SK-N-SH treated with all-trans-retinoic acid at 6 μM for 48 hours (cell line): ENCODE data around the gene CPVL.

Source experiments
- OSR1 ChIP-seq: fragments of 250-450 bp; sonication (Bioruptor Pico); IDR thresholded peaks from 2 replicates; pipeline ENCODE4 v1.8.0; 2022; ENCODE audit warnings: moderate library complexity, mild to moderate bottlenecking, inconsistent platforms
- RARB ChIP-seq: fragments of 250-450 bp; sonication (Bioruptor Pico); IDR thresholded peaks from 2 replicates; pipeline ENCODE4 v1.8.0; 2021; ENCODE audit warnings: mild to moderate bottlenecking, moderate library complexity
- SNAI2 ChIP-seq: fragments of 250-450 bp; sonication (Bioruptor Pico); IDR thresholded peaks from 2 replicates; pipeline ENCODE4 v1.5.0; 2020; ENCODE audit warnings: mild to moderate bottlenecking, moderate library complexity
- ZFP3 ChIP-seq: fragments of 250-450 bp; sonication (Bioruptor Pico); IDR thresholded peaks from 2 replicates; pipeline ENCODE4 v1.5.0; 2020; ENCODE audit warnings: mild to moderate bottlenecking, moderate library complexity
- TF ChIP-seq, protein P1 (sequence below): fragments of 250-450 bp; sonication (Bioruptor Pico); IDR thresholded peaks from 2 replicates; pipeline ENCODE4 v1.8.0; 2020; ENCODE audit warnings: mild to moderate bottlenecking, moderate library complexity, borderline replicate concordance

DNA sequence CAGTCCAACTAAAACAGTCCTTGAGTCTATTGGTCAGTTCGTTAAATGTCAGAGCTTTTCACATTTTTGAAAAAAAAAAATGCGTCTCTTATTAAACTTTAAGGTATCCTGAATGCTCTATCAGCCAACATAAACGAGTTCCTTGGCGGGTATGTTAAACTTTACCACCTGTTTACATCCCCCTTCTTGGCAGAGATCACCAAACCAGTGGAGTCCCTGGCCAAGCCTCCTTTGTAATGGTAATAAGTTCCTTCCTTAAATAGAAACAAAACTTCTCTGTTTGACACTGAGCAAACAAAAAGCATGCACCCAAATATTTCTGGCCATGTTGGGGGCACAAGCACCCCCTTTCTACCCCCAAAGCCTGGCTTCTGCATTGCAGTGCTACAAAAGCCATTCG is 191.4 kb downstream of the CPVL start:
- TF ChIP-seq RARB (CRISPR knock-in tag) (no peak), ZFP3 (CRISPR knock-in tag) (no peak), OSR1 (CRISPR knock-in tag) (no peak), SNAI2 (no peak)
- TF ChIP-seq, protein P1, sequence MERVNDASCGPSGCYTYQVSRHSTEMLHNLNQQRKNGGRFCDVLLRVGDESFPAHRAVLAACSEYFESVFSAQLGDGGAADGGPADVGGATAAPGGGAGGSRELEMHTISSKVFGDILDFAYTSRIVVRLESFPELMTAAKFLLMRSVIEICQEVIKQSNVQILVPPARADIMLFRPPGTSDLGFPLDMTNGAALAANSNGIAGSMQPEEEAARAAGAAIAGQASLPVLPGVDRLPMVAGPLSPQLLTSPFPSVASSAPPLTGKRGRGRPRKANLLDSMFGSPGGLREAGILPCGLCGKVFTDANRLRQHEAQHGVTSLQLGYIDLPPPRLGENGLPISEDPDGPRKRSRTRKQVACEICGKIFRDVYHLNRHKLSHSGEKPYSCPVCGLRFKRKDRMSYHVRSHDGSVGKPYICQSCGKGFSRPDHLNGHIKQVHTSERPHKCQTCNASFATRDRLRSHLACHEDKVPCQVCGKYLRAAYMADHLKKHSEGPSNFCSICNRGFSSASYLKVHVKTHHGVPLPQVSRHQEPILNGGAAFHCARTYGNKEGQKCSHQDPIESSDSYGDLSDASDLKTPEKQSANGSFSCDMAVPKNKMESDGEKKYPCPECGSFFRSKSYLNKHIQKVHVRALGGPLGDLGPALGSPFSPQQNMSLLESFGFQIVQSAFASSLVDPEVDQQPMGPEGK (CRISPR knock-in tag) = no peak
